ENCODE results near the gene YIPF2.
"Not testable (repeated sequence)": the region's sequence is repeated elsewhere in the genome, so short reads cannot be mapped to it uniquely, and the experiment has no call there.

YIPF2 gene

GRCh38 chr19:10928563-10929401, at the start of gene YIPF2, which contains the start of gene TIMM29:
TSS of gene YIPF2 (minus strand) at chr19:10928639. CDS start at chr19:10928410, 229 bp downstream.
TSS of gene TIMM29 (plus strand) at chr19:10928811. CDS start at chr19:10928823, 12 bp downstream.
- peak; percentile 82 to 90 for DNase-seq (ENCODE audit: low read depth in 1 of 2, low spot score in 1 of 2)

- DNase-seq (ENCODE audit: low read depth in 1 of 2, low spot score in 1 of 2) = no peak
These were observed 49.3 kb upstream of the YIPF2 start for GRCh38 chr19:10977742-10978092.

GRCh38 chr19:10976131-10976892, 47.9 kb upstream of the YIPF2 start:
- no peak for DNase-seq (ENCODE audit: low read depth in 1 of 2, low spot score in 1 of 2)

GRCh38 chr19:10975374-10976130, 47.1 kb upstream of the YIPF2 start:
- DNase-seq (ENCODE audit: low read depth in 1 of 2, low spot score in 1 of 2) = no peak

GRCh38 chr19:10971107-10971726, 42.8 kb upstream of the YIPF2 start:
- no peak for DNase-seq (ENCODE audit: low read depth in 1 of 2, low spot score in 1 of 2)

- DNase-seq (ENCODE audit: low read depth in 1 of 2, low spot score in 1 of 2) = no peak
These were observed 40.2 kb upstream of the YIPF2 start for GRCh38 chr19:10968527-10969135.

- no peak for DNase-seq (ENCODE audit: low read depth in 1 of 2, low spot score in 1 of 2)
These were observed 38.4 kb upstream of the YIPF2 start for GRCh38 chr19:10966809-10967208.

- DNase-seq (ENCODE audit: low read depth in 1 of 2, low spot score in 1 of 2) = no peak
These were observed 37.0 kb upstream of the YIPF2 start for GRCh38 chr19:10965398-10965797.

GRCh38 chr19:10964903-10965302, 36.5 kb upstream of the YIPF2 start:
- no peak for DNase-seq (ENCODE audit: low read depth in 1 of 2, low spot score in 1 of 2)

GRCh38 chr19:10963865-10964264, 35.4 kb upstream of the YIPF2 start:
- DNase-seq (ENCODE audit: low read depth in 1 of 2, low spot score in 1 of 2) = no peak

- no peak for DNase-seq (ENCODE audit: low read depth in 1 of 2, low spot score in 1 of 2)
These were observed 34.4 kb upstream of the YIPF2 start for GRCh38 chr19:10962863-10963262.

- DNase-seq (ENCODE audit: low read depth in 1 of 2, low spot score in 1 of 2) = no peak
These were observed 32.8 kb upstream of the YIPF2 start for GRCh38 chr19:10961073-10961860.

GRCh38 chr19:10960314-10961072, 32.1 kb upstream of the YIPF2 start, which contains the start of gene SMARCA4:
TSS of gene SMARCA4 (plus strand) at chr19:10961030. CDS start at chr19:10984152, 23,122 bp downstream.
- DNase-seq (ENCODE audit: low read depth in 1 of 2, low spot score in 1 of 2) = peak; percentile 98

- not testable (repeated sequence) for DNase-seq (ENCODE audit: low read depth in 1 of 2, low spot score in 1 of 2)
These were observed 31.0 kb upstream of the YIPF2 start for GRCh38 chr19:10959277-10959968.

- DNase-seq (ENCODE audit: low read depth in 1 of 2, low spot score in 1 of 2) = no peak
These were observed 24.4 kb upstream of the YIPF2 start for GRCh38 chr19:10952809-10953208.

- DNase-seq (ENCODE audit: low read depth in 1 of 2, low spot score in 1 of 2) = no peak
These were observed 18.7 kb upstream of the YIPF2 start for GRCh38 chr19:10946958-10947657.

GRCh38 chr19:10945264-10945663, 16.8 kb upstream of the YIPF2 start:
- DNase-seq (ENCODE audit: low read depth in 1 of 2, low spot score in 1 of 2) = no peak

GRCh38 chr19:10943412-10943811, 15.0 kb upstream of the YIPF2 start:
- DNase-seq (ENCODE audit: low read depth in 1 of 2, low spot score in 1 of 2) = not testable (repeated sequence)

Measured in stimulated activated CD4-positive, alpha-beta T cell treated with anti-CD3 and anti-CD28 coated beads, Interleukin-15, amount 100 ng/mL, for 1 hour (primary cell).